Measurements from ENCODE around the gene CDS2.

The CDS2 gene

DNA sequence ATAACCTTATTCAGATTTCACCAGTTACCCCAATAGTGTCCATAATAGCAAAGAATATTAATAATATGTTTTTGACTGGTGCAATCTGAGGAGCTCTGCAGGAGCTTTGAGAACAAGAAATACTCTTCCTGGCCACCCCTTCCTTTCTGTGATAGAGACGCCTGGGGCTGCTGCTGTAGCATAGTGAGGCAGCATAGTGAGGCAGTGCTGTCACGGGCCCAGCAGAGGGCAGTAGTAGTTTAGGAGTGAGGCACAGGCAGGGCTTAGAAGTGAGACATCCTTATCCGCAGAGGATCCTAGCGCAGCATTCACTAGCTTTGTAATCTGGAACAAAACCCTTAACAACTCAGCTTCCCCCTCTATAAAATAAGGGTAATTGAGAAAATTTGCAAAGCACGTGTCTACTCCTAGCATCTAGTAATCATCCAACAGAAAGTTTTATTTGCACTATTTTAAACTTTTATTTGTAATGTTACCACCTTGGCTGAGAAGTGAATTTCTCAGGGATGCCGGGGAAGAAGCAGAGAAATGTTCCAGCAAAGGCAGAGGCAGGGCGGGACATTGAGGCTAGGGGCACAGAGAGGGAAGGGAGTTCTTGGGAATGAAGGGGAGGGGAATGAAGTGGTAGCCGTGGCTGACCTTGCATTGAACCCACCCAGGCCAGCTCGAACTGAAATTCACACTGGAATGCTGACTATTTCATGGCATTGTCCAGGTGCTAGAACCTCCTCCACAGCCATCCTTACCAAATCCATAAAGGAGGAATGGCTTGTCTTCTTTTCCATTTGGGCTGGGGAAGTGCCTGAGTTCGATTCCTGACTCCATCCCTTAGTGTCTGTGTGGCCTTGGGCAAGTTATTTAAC, 78.8 kb downstream of the CDS2 start:
- Mint-ChIP-seq H3K36me3 (ENCODE audit: low read depth) (peaks cover 14% of the 10 kb centered on the region), H3K9me3 (peaks cover 5% of the 10 kb centered on the region), H3K4me3 (no peak overlapping the region), H3K27me3 (ENCODE audit: low read depth) (no peaks in the 10 kb centered on the region), H3K4me1 (peaks cover 5% of the 10 kb centered on the region), H3K27ac (no peak overlapping the region)
- TF ChIP-seq, protein P1, sequence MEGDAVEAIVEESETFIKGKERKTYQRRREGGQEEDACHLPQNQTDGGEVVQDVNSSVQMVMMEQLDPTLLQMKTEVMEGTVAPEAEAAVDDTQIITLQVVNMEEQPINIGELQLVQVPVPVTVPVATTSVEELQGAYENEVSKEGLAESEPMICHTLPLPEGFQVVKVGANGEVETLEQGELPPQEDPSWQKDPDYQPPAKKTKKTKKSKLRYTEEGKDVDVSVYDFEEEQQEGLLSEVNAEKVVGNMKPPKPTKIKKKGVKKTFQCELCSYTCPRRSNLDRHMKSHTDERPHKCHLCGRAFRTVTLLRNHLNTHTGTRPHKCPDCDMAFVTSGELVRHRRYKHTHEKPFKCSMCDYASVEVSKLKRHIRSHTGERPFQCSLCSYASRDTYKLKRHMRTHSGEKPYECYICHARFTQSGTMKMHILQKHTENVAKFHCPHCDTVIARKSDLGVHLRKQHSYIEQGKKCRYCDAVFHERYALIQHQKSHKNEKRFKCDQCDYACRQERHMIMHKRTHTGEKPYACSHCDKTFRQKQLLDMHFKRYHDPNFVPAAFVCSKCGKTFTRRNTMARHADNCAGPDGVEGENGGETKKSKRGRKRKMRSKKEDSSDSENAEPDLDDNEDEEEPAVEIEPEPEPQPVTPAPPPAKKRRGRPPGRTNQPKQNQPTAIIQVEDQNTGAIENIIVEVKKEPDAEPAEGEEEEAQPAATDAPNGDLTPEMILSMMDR (IDR thresholded peaks at IDR 0.05; ENCODE audit: unreplicated experiment in 3 of 3): peak; percentile 90 to 92 (median 90)

DNA sequence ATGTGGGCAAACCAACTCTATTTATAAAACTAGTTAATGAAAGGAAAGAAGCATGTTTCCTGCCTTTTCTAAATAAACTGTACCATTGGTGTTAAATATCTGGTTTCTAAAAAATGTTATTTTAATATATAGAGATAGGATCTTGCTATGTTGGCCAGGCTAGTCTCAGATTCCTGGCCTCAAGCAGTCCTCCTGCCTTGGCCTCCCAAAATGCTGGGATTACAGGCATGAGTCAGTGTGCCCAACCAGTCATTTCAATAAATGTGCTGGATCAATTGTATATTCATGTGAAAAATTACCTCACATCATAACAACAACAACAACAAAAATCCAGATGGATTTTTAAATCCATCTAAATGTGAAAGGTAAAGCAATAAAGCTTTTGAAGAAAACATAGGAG, 80.3 kb downstream of the CDS2 start:
- Mint-ChIP-seq H3K9me3 (peaks cover 5% of the 10 kb centered on the region), H3K27me3 (ENCODE audit: low read depth) (no peaks in the 10 kb centered on the region), H3K36me3 (ENCODE audit: low read depth) (peaks cover 14% of the 10 kb centered on the region), H3K27ac (no peak overlapping the region), H3K4me3 (no peak overlapping the region), H3K4me1 (peaks cover 5% of the 10 kb centered on the region)
- TF ChIP-seq, protein P1 (IDR thresholded peaks at IDR 0.05; ENCODE audit: unreplicated experiment in 3 of 3): no peak

DNA sequence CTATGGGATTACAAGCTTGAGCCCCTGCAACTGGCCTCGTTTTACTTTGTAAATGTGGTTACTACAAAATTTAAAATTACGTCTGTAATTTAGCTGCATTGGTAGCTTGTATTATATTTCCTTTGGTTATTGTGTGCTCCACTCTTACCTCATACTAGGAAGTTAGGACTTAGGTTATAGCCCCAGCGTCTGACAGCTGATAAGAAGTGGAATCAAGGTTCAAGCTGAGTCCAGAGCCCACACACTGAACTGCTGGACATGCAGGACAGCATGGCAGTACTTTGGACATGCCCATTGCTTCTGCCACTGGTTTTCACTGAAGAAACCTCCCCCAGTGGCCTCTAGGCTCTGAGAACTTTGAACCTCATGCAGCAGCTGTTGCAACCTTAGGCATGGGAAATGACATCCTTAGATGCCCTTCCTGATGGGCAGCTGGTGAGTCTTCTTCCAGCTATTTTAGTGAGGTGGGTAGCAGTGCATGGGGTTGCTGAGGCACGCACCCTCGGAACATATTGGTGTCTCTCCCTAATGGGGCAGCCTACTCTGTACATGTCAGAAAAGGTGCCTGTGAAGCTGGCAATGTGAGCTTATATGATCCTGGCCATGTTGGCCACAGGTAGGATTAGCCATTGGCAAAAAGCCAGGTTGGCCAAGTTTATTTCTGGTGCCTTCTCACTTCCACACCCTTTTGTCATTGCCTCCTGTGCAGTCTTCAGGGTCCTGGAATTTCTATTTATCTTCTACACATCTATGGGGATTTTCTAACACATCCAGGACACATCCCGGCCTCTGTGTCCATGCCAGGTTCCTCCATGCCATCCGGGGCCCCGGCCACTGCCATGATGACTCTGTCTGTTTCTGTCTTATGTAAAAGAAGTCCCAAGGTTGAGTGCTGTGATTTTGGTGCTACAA, 85.3 kb downstream of the CDS2 start:
- Mint-ChIP-seq H3K36me3 (ENCODE audit: low read depth) (peaks cover 18% of the 10 kb centered on the region), H3K27me3 (ENCODE audit: low read depth) (no peaks in the 10 kb centered on the region), H3K4me1 (no peaks in the 10 kb centered on the region), H3K4me3 (no peak overlapping the region), H3K9me3 (peaks cover 5% of the 10 kb centered on the region), H3K27ac (no peak overlapping the region)
- TF ChIP-seq, protein P1 (IDR thresholded peaks at IDR 0.05; ENCODE audit: unreplicated experiment in 3 of 3): no peak

DNA sequence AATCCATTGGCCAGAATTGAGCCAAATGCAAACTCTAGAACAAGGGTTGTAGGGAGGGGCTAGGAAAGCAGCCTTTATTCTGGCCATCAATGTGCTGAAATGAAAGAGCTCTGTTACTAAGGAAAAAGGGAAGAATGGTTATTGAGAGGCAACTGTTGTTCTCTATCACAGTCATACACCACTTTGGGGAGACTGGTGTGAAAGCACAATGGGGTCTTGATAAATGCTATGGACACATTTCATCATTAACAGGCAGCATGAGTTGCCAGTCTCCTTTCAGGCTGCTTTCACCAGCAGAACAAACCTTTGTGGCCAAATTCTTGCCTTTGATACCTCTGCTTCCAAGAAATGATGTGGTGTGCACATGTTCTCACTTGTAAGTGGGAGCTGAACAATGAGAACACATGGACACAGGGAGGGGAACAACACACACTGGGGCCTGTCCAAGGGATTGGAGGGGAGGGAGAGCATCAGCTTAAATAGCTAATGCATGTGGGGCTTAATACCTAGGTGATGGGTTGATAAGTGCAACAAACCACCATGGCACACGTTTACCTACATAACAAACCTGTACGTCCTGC, 86.2 kb downstream of the CDS2 start:
- H3K4me3 Mint-ChIP-seq: no peak overlapping the region
- peaks cover 14% of the 10 kb centered on the region for H3K36me3 Mint-ChIP-seq (ENCODE audit: low read depth)
- H3K27ac Mint-ChIP-seq: no peak overlapping the region
- H3K9me3 Mint-ChIP-seq: peaks cover 5% of the 10 kb centered on the region
- no peaks in the 10 kb centered on the region for H3K27me3 Mint-ChIP-seq (ENCODE audit: low read depth)
- H3K4me1 Mint-ChIP-seq: no peaks in the 10 kb centered on the region
- TF ChIP-seq, protein P1 (IDR thresholded peaks at IDR 0.05; ENCODE audit: unreplicated experiment in 3 of 3): no peak

DNA sequence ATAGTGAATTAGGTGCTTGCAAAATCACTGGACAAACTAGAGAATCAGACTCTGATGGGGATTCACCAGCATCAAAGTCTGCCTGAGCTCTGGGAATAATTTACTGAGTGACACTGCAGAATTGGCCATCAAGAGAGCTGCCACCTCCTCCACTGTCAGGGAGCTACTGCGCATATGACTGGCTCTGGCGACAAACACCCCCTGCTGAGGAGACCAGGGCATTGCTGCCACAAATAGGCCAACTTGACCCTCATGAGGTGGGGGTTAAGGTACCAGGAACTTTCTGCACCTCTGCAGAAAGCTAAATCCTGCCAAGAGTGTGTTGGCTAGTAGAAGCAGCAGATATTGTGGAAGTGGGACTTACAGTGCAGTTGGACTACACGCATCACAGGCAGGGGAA, 88.0 kb downstream of the CDS2 start:
- TF ChIP-seq, protein P1 (IDR thresholded peaks at IDR 0.05; ENCODE audit: unreplicated experiment in 3 of 3): no peak
- Mint-ChIP-seq H3K36me3 (ENCODE audit: low read depth) (peaks cover 7% of the 10 kb centered on the region), H3K27ac (no peak overlapping the region), H3K4me3 (no peak overlapping the region), H3K27me3 (ENCODE audit: low read depth) (no peaks in the 10 kb centered on the region), H3K9me3 (no peaks in the 10 kb centered on the region), H3K4me1 (no peaks in the 10 kb centered on the region)

Data from nephron (organoid).